CD4-positive, CD25-positive, alpha-beta regulatory T cell (primary cell): ENCODE data around the gene PARVA. TPM values are rescaled to one million over a fixed set of nuclear protein-coding genes. Genes with fewer than 3 reads are reported as not detected.

Source experiments
- ATAC-seq, 2 donors: fragments of 150-1000 bp; cut with Tn5 transposase; one replicate each; pipeline ENCODE4 v1.10.0; 2021; ENCODE audit warnings: low read depth in 2 of 2, moderate number of reproducible peaks in 2 of 2, moderate library complexity in 1 of 2
- DNase-seq, 3 donors: peaks; one replicate each; pipeline versions ENCODE4 v3.0.0 to v3.0.0-alpha.2; 2012 to 2022; ENCODE audit warnings: mixed read lengths in 1 of 3
- H3K27ac ChIP-seq: one replicate; pipeline ENCODE4 v1.7.0; 2013; ENCODE audit warnings: mild to moderate bottlenecking, low read length; ENCODE audit not compliant: insufficient read depth, poor library complexity, severe bottlenecking
- H3K27me3 ChIP-seq: one replicate; pipeline ENCODE4 v1.7.0; 2013; ENCODE audit warnings: low read length; ENCODE audit not compliant: control insufficient read depth, insufficient read depth
- H3K36me3 ChIP-seq: one replicate; pipeline ENCODE4 v1.7.0; 2013; ENCODE audit warnings: mild to moderate bottlenecking, low read length, moderate library complexity; ENCODE audit not compliant: control insufficient read depth, insufficient read depth
- H3K4me1 ChIP-seq: 2 replicates; pipeline ENCODE4 v1.7.0; 2013; ENCODE audit warnings: mild to moderate bottlenecking, low read length; ENCODE audit not compliant: insufficient read depth, control insufficient read depth, poor library complexity, severe bottlenecking
- H3K4me3 ChIP-seq: one replicate; pipeline ENCODE4 v1.7.0; 2013; ENCODE audit warnings: low read depth, mild to moderate bottlenecking, low read length, moderate library complexity
- H3K9me3 ChIP-seq, 2 experiments: 1 replicate in 1 of 2; 2 replicates in 1 of 2; pipeline ENCODE4 v1.7.0; 2013; ENCODE audit warnings: low read length in 2 of 2, mild to moderate bottlenecking in 1 of 2, moderate library complexity in 1 of 2; ENCODE audit not compliant: control insufficient read depth in 2 of 2
- H3K27ac Mint-ChIP-seq, 3 donors: one replicate each; pipeline ENCODE4 v1.8.0; 2020 to 2022; ENCODE audit warnings: mild to moderate bottlenecking in 3 of 3, mixed read lengths in 3 of 3, moderate library complexity in 2 of 3
- H3K27me3 Mint-ChIP-seq: one replicate; pipeline ENCODE4 v1.8.0; 2022; ENCODE audit warnings: mild to moderate bottlenecking, mixed read lengths
- H3K36me3 Mint-ChIP-seq: one replicate; pipeline ENCODE4 v1.8.0; 2020; ENCODE audit warnings: mixed read lengths
- H3K4me1 Mint-ChIP-seq, 4 donors: one replicate each; pipeline ENCODE4 v1.8.0; 2020 to 2022; ENCODE audit warnings: mixed read lengths in 4 of 4, mild to moderate bottlenecking in 1 of 4
- H3K4me3 Mint-ChIP-seq, 4 donors: one replicate each; pipeline ENCODE4 v1.8.0; 2020 to 2022; ENCODE audit warnings: mild to moderate bottlenecking in 4 of 4, mixed read lengths in 4 of 4, moderate library complexity in 3 of 4
- H3K9me3 Mint-ChIP-seq, 7 donors: one replicate each; pipeline ENCODE4 v1.8.0; 2020 to 2022; ENCODE audit warnings: mixed read lengths in 7 of 7, mild to moderate bottlenecking in 3 of 7, moderate library complexity in 2 of 7
- polyA plus RNA-seq, 4 donors: library from polyadenylated mRNA; unstranded; fragments of 300-500 nt; fragmentation: Illumina TruSeq; gene quantifications; one replicate each; pipeline ENCODE4 v1.2.3, GENCODE V29; 2021
- total RNA-seq: library from RNA; stranded (reverse); gene quantifications from one replicate; pipeline ENCODE4 v1.2.3, GENCODE V29; 2022

PARVA gene
- total and polyA plus RNA-seq, 5 donors from 2014 or later, result 0.09 to 0.31 (median 0.24) TPM; not detected in 1

- Mint-ChIP-seq H3K27ac (no peak overlapping the region), H3K4me1 (no peaks in the 10 kb centered on the region), H3K4me3 (no peak overlapping the region), H3K36me3 (peaks cover 6% of the 10 kb centered on the region), H3K9me3 (no peaks in the 10 kb centered on the region), H3K27me3 (no peaks in the 10 kb centered on the region)
- H3K36me3 ChIP-seq, result no peaks in the 10 kb centered on the region
- no peaks in the 10 kb centered on the region for H3K27me3 ChIP-seq
- no peak overlapping the region for H3K27ac ChIP-seq
- no peak overlapping the region for H3K4me3 ChIP-seq
- ATAC-seq (no peak), DNase-seq (no peak)
- H3K9me3 ChIP-seq, result no peaks in the 10 kb centered on the region
- H3K4me1 ChIP-seq, result no peaks in the 10 kb centered on the region
Observed at GRCh38 chr11:12430954-12431595, 53.7 kb downstream of the PARVA start.

- Histone ChIP-seq H3K27me3 (no peaks in the 10 kb centered on the region), H3K4me3 (no peak overlapping the region), H3K36me3 (no peaks in the 10 kb centered on the region), H3K27ac (no peak overlapping the region), H3K4me1 (no peaks in the 10 kb centered on the region), H3K9me3 (no peaks in the 10 kb centered on the region)
- no peaks in the 10 kb centered on the region for H3K9me3 Mint-ChIP-seq
- DNase-seq (no peak), ATAC-seq (no peak)
- no peak overlapping the region for H3K4me3 Mint-ChIP-seq
- no peaks in the 10 kb centered on the region for H3K27me3 Mint-ChIP-seq
- peaks cover 6% of the 10 kb centered on the region for H3K36me3 Mint-ChIP-seq
- no peak overlapping the region for H3K27ac Mint-ChIP-seq
- H3K4me1 Mint-ChIP-seq, result no peaks in the 10 kb centered on the region
Observed at GRCh38 chr11:12432507-12432906, 55.1 kb downstream of the PARVA start.

GRCh38 chr11:12433121-12433520, 55.8 kb downstream of the PARVA start:
- no peak overlapping the region for H3K27ac Mint-ChIP-seq
- H3K27me3 Mint-ChIP-seq, result no peaks in the 10 kb centered on the region
- no peaks in the 10 kb centered on the region for H3K27me3 ChIP-seq
- no peaks in the 10 kb centered on the region for H3K4me1 Mint-ChIP-seq
- no peaks in the 10 kb centered on the region for H3K9me3 ChIP-seq
- no peaks in the 10 kb centered on the region for H3K9me3 Mint-ChIP-seq
- DNase-seq, result no peak
- H3K36me3 ChIP-seq, result no peaks in the 10 kb centered on the region
- H3K4me3 Mint-ChIP-seq, result no peak overlapping the region
- H3K4me1 ChIP-seq, result no peaks in the 10 kb centered on the region
- H3K36me3 Mint-ChIP-seq, result peaks cover 6% of the 10 kb centered on the region
- ATAC-seq, result no peak
- H3K27ac ChIP-seq, result no peak overlapping the region
- H3K4me3 ChIP-seq, result no peak overlapping the region

GRCh38 chr11:12433571-12434324, 56.4 kb downstream of the PARVA start:
- H3K4me1 Mint-ChIP-seq, result no peaks in the 10 kb centered on the region
- H3K4me3 Mint-ChIP-seq, result no peak overlapping the region
- no peak overlapping the region for H3K27ac ChIP-seq
- no peaks in the 10 kb centered on the region for H3K27me3 Mint-ChIP-seq
- ATAC-seq (no peak), DNase-seq (no peak)
- no peak overlapping the region for H3K27ac Mint-ChIP-seq
- H3K9me3 ChIP-seq, result no peaks in the 10 kb centered on the region
- H3K36me3 Mint-ChIP-seq, result peaks cover 6% of the 10 kb centered on the region
- no peaks in the 10 kb centered on the region for H3K27me3 ChIP-seq
- no peak overlapping the region for H3K4me3 ChIP-seq
- H3K4me1 ChIP-seq, result no peaks in the 10 kb centered on the region
- H3K36me3 ChIP-seq, result no peaks in the 10 kb centered on the region
- H3K9me3 Mint-ChIP-seq, result no peaks in the 10 kb centered on the region

- no peaks in the 10 kb centered on the region for H3K27me3 Mint-ChIP-seq
- no peak overlapping the region for H3K4me3 Mint-ChIP-seq
- no peaks in the 10 kb centered on the region for H3K4me1 ChIP-seq
- no peak overlapping the region for H3K4me3 ChIP-seq
- no peaks in the 10 kb centered on the region for H3K4me1 Mint-ChIP-seq
- H3K27ac Mint-ChIP-seq, result no peak overlapping the region
- no peak for ATAC-seq
- no peaks in the 10 kb centered on the region for H3K27me3 ChIP-seq
- DNase-seq, result no peak
- no peaks in the 10 kb centered on the region for H3K9me3 ChIP-seq
- H3K9me3 Mint-ChIP-seq, result peaks cover 0 to 1% (median 0%) of the 10 kb centered on the region in 7 donors
- H3K36me3 ChIP-seq, result no peaks in the 10 kb centered on the region
- no peak overlapping the region for H3K27ac ChIP-seq
- H3K36me3 Mint-ChIP-seq, result peaks cover 6% of the 10 kb centered on the region
Observed at GRCh38 chr11:12434325-12434654, 56.9 kb downstream of the PARVA start.

- Histone ChIP-seq H3K36me3 (no peaks in the 10 kb centered on the region), H3K4me3 (no peak overlapping the region), H3K27me3 (no peaks in the 10 kb centered on the region), H3K4me1 (no peaks in the 10 kb centered on the region), H3K27ac (no peak overlapping the region), H3K9me3 (no peaks in the 10 kb centered on the region)
- Mint-ChIP-seq H3K4me1 (peaks cover 0 to 5% (median 0%) of the 10 kb centered on the region in 4 donors), H3K27ac (no peak overlapping the region), H3K36me3 (peaks cover 6% of the 10 kb centered on the region), H3K9me3 (peaks cover 0 to 5% (median 0%) of the 10 kb centered on the region in 7 donors), H3K4me3 (no peak overlapping the region), H3K27me3 (no peaks in the 10 kb centered on the region)
- no peak for ATAC-seq
- DNase-seq, result no peak
Observed at GRCh38 chr11:12435264-12435663, 57.9 kb downstream of the PARVA start.

- Mint-ChIP-seq H3K27ac (no peak overlapping the region), H3K36me3 (peaks cover 6% of the 10 kb centered on the region), H3K4me3 (no peak overlapping the region), H3K9me3 (peaks cover 0 to 5% (median 0%) of the 10 kb centered on the region in 7 donors), H3K27me3 (no peaks in the 10 kb centered on the region), H3K4me1 (peaks cover 0 to 5% (median 0%) of the 10 kb centered on the region in 4 donors)
- Histone ChIP-seq H3K9me3 (no peaks in the 10 kb centered on the region), H3K27ac (no peak overlapping the region), H3K36me3 (no peaks in the 10 kb centered on the region), H3K27me3 (no peaks in the 10 kb centered on the region), H3K4me1 (no peaks in the 10 kb centered on the region), H3K4me3 (no peak overlapping the region)
- ATAC-seq, result no peak
- no peak for DNase-seq
Observed at GRCh38 chr11:12436266-12436665, 58.9 kb downstream of the PARVA start.

GRCh38 chr11:12438291-12438690, 60.9 kb downstream of the PARVA start:
- Histone ChIP-seq H3K9me3 (no peaks in the 10 kb centered on the region), H3K27ac (no peak overlapping the region), H3K4me1 (no peaks in the 10 kb centered on the region), H3K27me3 (no peaks in the 10 kb centered on the region), H3K36me3 (no peaks in the 10 kb centered on the region), H3K4me3 (no peak overlapping the region)
- Mint-ChIP-seq H3K27me3 (no peaks in the 10 kb centered on the region), H3K9me3 (peaks cover 0 to 5% (median 0%) of the 10 kb centered on the region in 7 donors), H3K27ac (no peak overlapping the region), H3K4me3 (no peak overlapping the region), H3K4me1 (peaks cover 0 to 5% (median 0%) of the 10 kb centered on the region in 4 donors), H3K36me3 (peaks cover 6% of the 10 kb centered on the region)
- DNase-seq, result no peak
- no peak for ATAC-seq
